Measurements from ENCODE around the gene CEP192. TPM values are rescaled to one million over a fixed set of nuclear protein-coding genes. Genes with fewer than 3 reads are reported as not detected.

CEP192 gene
- total RNA-seq, 4 donors from 2014 or later = 35.3 to 80.3 (median 66.6) TPM

GRCh38 chr18:13107074-13107473 lies 115.9 kb downstream of the CEP192 start:
- DNase-seq = no peak
- intact Hi-C loops (cut with DNase I; ENCODE audit: low total_unique reads) = no loop called here
- no peaks in the 10 kb centered on the region for H3K9me3 ChIP-seq
- no peak overlapping the region for H3K27ac ChIP-seq
- TF ChIP-seq POLR2A (IDR thresholded peaks at IDR 0.05) (no peak), CTCF (IDR thresholded peaks at IDR 0.05) (no peak)
- H3K36me3 ChIP-seq = no peaks in the 10 kb centered on the region
- H3K4me1 ChIP-seq = no peaks in the 10 kb centered on the region
- H3K27me3 ChIP-seq = no peaks in the 10 kb centered on the region
- H3K4me3 ChIP-seq = no peak overlapping the region

- no peak for DNase-seq
- no peaks in the 10 kb centered on the region for H3K9me3 ChIP-seq
- no peak overlapping the region for H3K27ac ChIP-seq
- intact Hi-C loops (cut with DNase I; ENCODE audit: low total_unique reads) = no loop called here
- no peaks in the 10 kb centered on the region for H3K4me1 ChIP-seq
- no peak for TF ChIP-seq CTCF (IDR thresholded peaks at IDR 0.05)
- no peak for TF ChIP-seq POLR2A (IDR thresholded peaks at IDR 0.05)
- H3K4me3 ChIP-seq = no peak overlapping the region
- no peaks in the 10 kb centered on the region for H3K27me3 ChIP-seq
- H3K36me3 ChIP-seq = no peaks in the 10 kb centered on the region
Observed at GRCh38 chr18:13108330-13108729, 117.2 kb downstream of the CEP192 start.

GRCh38 chr18:13110559-13110958 lies 119.4 kb downstream of the CEP192 start:
- intact Hi-C loops (cut with DNase I; ENCODE audit: low total_unique reads) = no loop called here
- H3K4me3 ChIP-seq = no peak overlapping the region
- TF ChIP-seq POLR2A (IDR thresholded peaks at IDR 0.05) = no peak
- no peak for TF ChIP-seq CTCF (IDR thresholded peaks at IDR 0.05)
- no peaks in the 10 kb centered on the region for H3K9me3 ChIP-seq
- no peaks in the 10 kb centered on the region for H3K27me3 ChIP-seq
- no peak for DNase-seq
- no peaks in the 10 kb centered on the region for H3K4me1 ChIP-seq
- no peak overlapping the region for H3K27ac ChIP-seq
- H3K36me3 ChIP-seq = no peaks in the 10 kb centered on the region

GRCh38 chr18:13112982-13113381 lies 121.8 kb downstream of the CEP192 start:
- peak; percentile 32 to 49 for DNase-seq
- intact Hi-C loops (cut with DNase I; ENCODE audit: low total_unique reads) = no loop called here

GRCh38 chr18:13120255-13120654 lies 129.1 kb downstream of the CEP192 start:
- Histone ChIP-seq H3K4me3 (no peak overlapping the region), H3K4me1 (no peaks in the 10 kb centered on the region), H3K27ac (no peak overlapping the region), H3K9me3 (no peaks in the 10 kb centered on the region), H3K36me3 (no peaks in the 10 kb centered on the region), H3K27me3 (no peaks in the 10 kb centered on the region)
- DNase-seq = no peak
- intact Hi-C loops (cut with DNase I; ENCODE audit: low total_unique reads) = no loop called here
- no peak for TF ChIP-seq POLR2A (IDR thresholded peaks at IDR 0.05)
- TF ChIP-seq CTCF (IDR thresholded peaks at IDR 0.05) = no peak

More at GRCh38 chr18:13112982-13113381, 121.8 kb downstream of the CEP192 start:
- no peak overlapping the region for H3K27ac ChIP-seq
- no peaks in the 10 kb centered on the region for H3K27me3 ChIP-seq
- H3K9me3 ChIP-seq = no peaks in the 10 kb centered on the region
- TF ChIP-seq CTCF (IDR thresholded peaks at IDR 0.05) (peak in 3 of 4 experiments; percentile 22 to 41 (median 29)), POLR2A (IDR thresholded peaks at IDR 0.05) (no peak)
- no peaks in the 10 kb centered on the region for H3K4me1 ChIP-seq
- no peaks in the 10 kb centered on the region for H3K36me3 ChIP-seq
- H3K4me3 ChIP-seq = no peak overlapping the region

Measured in uterus (tissue), 4 donors.